Measurements from ENCODE around the gene SPOCK1.

SPOCK1 gene

GRCh38 chr5:137134920-137135532 is 364.1 kb downstream of the SPOCK1 start:
- DNase-seq, result no peak

- no peak for DNase-seq
Measured at GRCh38 chr5:137129886-137130680, 369.0 kb downstream of the SPOCK1 start.

- no peak for DNase-seq
Measured at GRCh38 chr5:137128012-137128411, 371.1 kb downstream of the SPOCK1 start.

GRCh38 chr5:137126829-137127228 is 372.3 kb downstream of the SPOCK1 start:
- DNase-seq, result no peak

GRCh38 chr5:137122558-137122957 is 376.6 kb downstream of the SPOCK1 start:
- no peak for DNase-seq

- no peak for DNase-seq
Measured at GRCh38 chr5:137122075-137122474, 377.1 kb downstream of the SPOCK1 start.

GRCh38 chr5:137119321-137119720 is 379.8 kb downstream of the SPOCK1 start:
- no peak for DNase-seq

GRCh38 chr5:137118629-137119028 is 380.5 kb downstream of the SPOCK1 start:
- DNase-seq, result no peak

GRCh38 chr5:137115152-137115551 is 384.0 kb downstream of the SPOCK1 start:
- DNase-seq, result no peak

GRCh38 chr5:137114529-137114928 is 384.6 kb downstream of the SPOCK1 start:
- no peak for DNase-seq

- no peak for DNase-seq
Measured at GRCh38 chr5:137113939-137114338, 385.2 kb downstream of the SPOCK1 start.

GRCh38 chr5:137113161-137113560 is 386.0 kb downstream of the SPOCK1 start:
- no peak for DNase-seq

- no peak for DNase-seq
Measured at GRCh38 chr5:137105351-137106035, 393.6 kb downstream of the SPOCK1 start.

- no peak for DNase-seq
Measured at GRCh38 chr5:137101544-137101943, 397.6 kb downstream of the SPOCK1 start.

- DNase-seq, result no peak
Measured at GRCh38 chr5:137099651-137100050, 399.5 kb downstream of the SPOCK1 start.

GRCh38 chr5:137098663-137099062 is 400.5 kb downstream of the SPOCK1 start:
- no peak for DNase-seq

GRCh38 chr5:137098238-137098637 is 400.9 kb downstream of the SPOCK1 start:
- no peak for DNase-seq

GRCh38 chr5:137097203-137097602 is 401.9 kb downstream of the SPOCK1 start:
- no peak for DNase-seq

- no peak for DNase-seq
Measured at GRCh38 chr5:137096149-137097103, 402.7 kb downstream of the SPOCK1 start.

GRCh38 chr5:137095597-137095996 is 403.5 kb downstream of the SPOCK1 start:
- DNase-seq, result no peak

GRCh38 chr5:137092831-137093230 is 406.3 kb downstream of the SPOCK1 start:
- DNase-seq, result no peak

- no peak for DNase-seq
Measured at GRCh38 chr5:137091472-137091871, 407.7 kb downstream of the SPOCK1 start.

GRCh38 chr5:137090721-137091120 is 408.4 kb downstream of the SPOCK1 start:
- no peak for DNase-seq
